Lower lobe of right lung (tissue), 2 donors: ENCODE results near the gene AUTS2. TPM values are rescaled to one million over a fixed set of nuclear protein-coding genes. Genes with fewer than 3 reads are reported as not detected.

Source experiments
- ATAC-seq, 2 donors: fragments of 200-7000 bp; cut with Tn5 transposase; one replicate each; pipeline ENCODE4 v1.9.1; 2020 to 2022; ENCODE audit warnings: mild to moderate bottlenecking in 2 of 2, moderate library complexity in 2 of 2
- DNase-seq: peaks from one replicate; pipeline ENCODE4 v3.0.0-alpha.2; 2020
- H3K27ac ChIP-seq: fragments of 200-600 bp; one replicate; pipeline ENCODE4 v1.8.0; 2022
- H3K27me3 ChIP-seq: fragments of 200-600 bp; one replicate; pipeline ENCODE4 v1.8.0; 2022; ENCODE audit warnings: low read depth
- H3K36me3 ChIP-seq: fragments of 200-600 bp; one replicate; pipeline ENCODE4 v1.8.0; 2022; ENCODE audit warnings: mild to moderate bottlenecking
- H3K4me1 ChIP-seq: fragments of 200-600 bp; one replicate; pipeline ENCODE4 v1.8.0; 2022
- H3K4me3 ChIP-seq: fragments of 200-600 bp; one replicate; pipeline ENCODE4 v1.8.0; 2022; ENCODE audit warnings: mild to moderate bottlenecking
- H3K9me3 ChIP-seq: fragments of 200-600 bp; one replicate; pipeline ENCODE4 v1.8.0; 2022
- intact Hi-C: fragments of 100-400 bp; cut with DNase I; formaldehyde crosslinking; loops from one replicate; pipeline ENCODE4 v1.11.0; 2022
- total RNA-seq: library from RNA; stranded (reverse); fragmentation: NEBNext Ultra II Directional; extraction: Animal tissue kit (Norgen Biotek cat#: 25700); gene quantifications from one replicate; pipeline ENCODE4 v1.2.1, GENCODE V29; 2021
- TF ChIP-seq, protein P1 (sequence below): fragments of 200-600 bp; IDR thresholded peaks from one replicate; pipeline ENCODE4 v1.8.0; 2022; ENCODE audit warnings: antibody characterized with exemption, mild to moderate bottlenecking
- donor health status: DM: no; HTN: yes; CAD: no; lungs with severe emphysema.

AUTS2 gene
- total RNA-seq, 1 donor from 2014 or later: 45.7 TPM

- ATAC-seq: no peak
- TF ChIP-seq, protein P1, sequence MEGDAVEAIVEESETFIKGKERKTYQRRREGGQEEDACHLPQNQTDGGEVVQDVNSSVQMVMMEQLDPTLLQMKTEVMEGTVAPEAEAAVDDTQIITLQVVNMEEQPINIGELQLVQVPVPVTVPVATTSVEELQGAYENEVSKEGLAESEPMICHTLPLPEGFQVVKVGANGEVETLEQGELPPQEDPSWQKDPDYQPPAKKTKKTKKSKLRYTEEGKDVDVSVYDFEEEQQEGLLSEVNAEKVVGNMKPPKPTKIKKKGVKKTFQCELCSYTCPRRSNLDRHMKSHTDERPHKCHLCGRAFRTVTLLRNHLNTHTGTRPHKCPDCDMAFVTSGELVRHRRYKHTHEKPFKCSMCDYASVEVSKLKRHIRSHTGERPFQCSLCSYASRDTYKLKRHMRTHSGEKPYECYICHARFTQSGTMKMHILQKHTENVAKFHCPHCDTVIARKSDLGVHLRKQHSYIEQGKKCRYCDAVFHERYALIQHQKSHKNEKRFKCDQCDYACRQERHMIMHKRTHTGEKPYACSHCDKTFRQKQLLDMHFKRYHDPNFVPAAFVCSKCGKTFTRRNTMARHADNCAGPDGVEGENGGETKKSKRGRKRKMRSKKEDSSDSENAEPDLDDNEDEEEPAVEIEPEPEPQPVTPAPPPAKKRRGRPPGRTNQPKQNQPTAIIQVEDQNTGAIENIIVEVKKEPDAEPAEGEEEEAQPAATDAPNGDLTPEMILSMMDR: no peak
- Histone ChIP-seq H3K27ac (no peak overlapping the region), H3K27me3 (no peaks in the 10 kb centered on the region), H3K9me3 (no peaks in the 10 kb centered on the region), H3K36me3 (no peaks in the 10 kb centered on the region), H3K4me1 (peaks cover 7% of the 10 kb centered on the region), H3K4me3 (no peak overlapping the region)
- intact Hi-C loops: no loop called here
- no peak for DNase-seq
These were observed 172.3 kb downstream of the AUTS2 start for GRCh38 chr7:69770613-69771012.

DNA sequence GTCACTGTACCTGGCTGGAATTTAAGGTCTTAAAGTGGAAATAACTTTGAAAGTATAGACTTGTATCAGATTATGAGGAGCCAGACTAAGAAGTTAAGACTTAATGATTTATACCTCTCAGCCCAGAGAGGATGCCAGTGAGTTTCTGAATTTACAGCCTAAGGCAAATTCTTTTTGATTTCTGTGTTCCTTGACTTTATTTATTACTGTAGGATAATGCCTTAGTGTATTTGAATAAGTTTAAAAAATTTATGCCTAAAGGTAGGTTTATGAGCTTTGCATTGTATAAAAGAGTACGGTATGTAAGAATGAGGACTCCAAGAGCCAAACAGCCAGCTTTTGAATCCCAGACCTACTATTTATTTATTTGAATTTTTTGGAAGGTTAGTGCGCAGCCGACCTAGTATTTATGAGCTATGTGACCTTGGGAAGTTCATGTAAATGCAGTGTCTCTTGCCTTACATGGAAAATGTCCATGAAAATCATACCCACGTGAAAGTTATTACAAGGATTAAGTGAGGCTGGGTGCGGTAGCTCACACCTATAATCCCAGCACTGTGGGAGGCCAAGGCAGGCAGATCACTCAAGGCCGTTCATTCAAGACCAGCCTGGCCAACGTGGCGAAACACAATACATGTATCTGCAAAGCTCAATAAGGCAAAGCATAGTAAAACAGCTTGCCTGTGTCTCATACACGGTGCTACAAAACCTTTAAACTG is 174.6 kb downstream of the AUTS2 start:
- H3K36me3 ChIP-seq: no peaks in the 10 kb centered on the region
- TF ChIP-seq, protein P1: no peak
- no peak overlapping the region for H3K4me3 ChIP-seq
- intact Hi-C loops: no loop called here
- H3K27me3 ChIP-seq: no peaks in the 10 kb centered on the region
- no peak for DNase-seq
- peaks cover 7% of the 10 kb centered on the region for H3K4me1 ChIP-seq
- H3K9me3 ChIP-seq: no peaks in the 10 kb centered on the region
- ATAC-seq: no peak
- no peak overlapping the region for H3K27ac ChIP-seq

GRCh38 chr7:69773535-69774225 is 175.4 kb downstream of the AUTS2 start:
- DNase-seq (no peak), ATAC-seq (no peak)
- no peak overlapping the region for H3K4me3 ChIP-seq
- no peaks in the 10 kb centered on the region for H3K9me3 ChIP-seq
- no peaks in the 10 kb centered on the region for H3K27me3 ChIP-seq
- TF ChIP-seq, protein P1: no peak
- no peak overlapping the region for H3K27ac ChIP-seq
- H3K4me1 ChIP-seq: peaks cover 7% of the 10 kb centered on the region
- H3K36me3 ChIP-seq: no peaks in the 10 kb centered on the region
- intact Hi-C loops: no loop called here

DNA sequence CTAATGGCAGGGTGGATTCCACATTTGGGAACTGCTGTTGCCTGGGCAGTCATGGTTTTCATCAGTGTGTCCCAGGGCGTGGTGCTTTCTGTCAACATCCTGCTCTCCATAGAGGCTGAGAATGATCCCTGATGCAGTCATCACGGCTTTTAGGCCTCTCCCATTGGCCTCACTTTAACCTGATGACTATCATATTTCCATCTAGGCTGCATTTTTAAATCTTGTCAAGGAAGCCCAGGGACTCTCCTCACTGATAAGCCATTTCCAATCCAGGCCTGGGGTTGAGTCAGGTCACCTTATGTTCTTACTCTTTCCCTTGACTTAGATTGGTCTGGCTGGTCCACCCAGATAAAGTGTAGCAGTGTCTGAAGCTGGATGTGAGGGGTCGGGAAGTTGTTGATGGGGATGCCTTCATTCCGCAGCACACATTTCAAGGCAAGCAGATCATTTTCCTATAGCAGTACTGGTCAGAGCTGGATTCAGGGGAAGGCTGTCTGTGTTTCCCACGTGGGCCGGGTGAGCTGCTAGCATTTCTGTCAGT is 177.0 kb downstream of the AUTS2 start:
- Histone ChIP-seq H3K4me3 (no peak overlapping the region), H3K9me3 (no peaks in the 10 kb centered on the region), H3K36me3 (no peaks in the 10 kb centered on the region), H3K4me1 (no peaks in the 10 kb centered on the region), H3K27me3 (no peaks in the 10 kb centered on the region), H3K27ac (no peak overlapping the region)
- ATAC-seq (peak; percentile 14 to 35), DNase-seq (no peak)
- intact Hi-C loops: no loop called here
- TF ChIP-seq, protein P1: no peak

GRCh38 chr7:69776611-69777010 is 178.3 kb downstream of the AUTS2 start:
- ATAC-seq (no peak), DNase-seq (no peak)
- Histone ChIP-seq H3K36me3 (no peaks in the 10 kb centered on the region), H3K9me3 (no peaks in the 10 kb centered on the region), H3K4me1 (peaks cover 8% of the 10 kb centered on the region), H3K27ac (no peak overlapping the region), H3K4me3 (no peak overlapping the region), H3K27me3 (no peaks in the 10 kb centered on the region)
- TF ChIP-seq, protein P1: no peak
- intact Hi-C loops: no loop called here
